ENCODE measurements around the gene SLC6A7. TPM values are rescaled to one million over a fixed set of nuclear protein-coding genes. Genes with fewer than 3 reads are reported as not detected.

Gene SLC6A7
- total RNA-seq, 1 experiment from 2014 or later = 0.04 TPM

- POLR2A ChIA-PET = interaction anchor here (0.7 kb wide), 1 partner anchor 19 kb away, joined by 5 read pairs; no protein-coding TSS in a partner anchor
- TF ChIP-seq ZNF423 (CRISPR knock-in tag; IDR thresholded peaks at IDR 0.05) (no peak), USF1 (CRISPR knock-in tag; IDR thresholded peaks at IDR 0.05) (no peak), ZNF396 (CRISPR knock-in tag; IDR thresholded peaks at IDR 0.05; ENCODE audit: borderline replicate concordance) (no peak), ZNF281 (CRISPR knock-in tag; IDR thresholded peaks at IDR 0.05) (no peak), IRF1 (CRISPR knock-in tag; IDR thresholded peaks at IDR 0.05) (no peak), ZMAT4 (CRISPR knock-in tag; IDR thresholded peaks at IDR 0.05) (no peak), JUN (CRISPR knock-in tag; IDR thresholded peaks at IDR 0.05) (no peak), NR1H2 (CRISPR knock-in tag; IDR thresholded peaks at IDR 0.05) (no peak), ETV6 (CRISPR knock-in tag; IDR thresholded peaks at IDR 0.05) (no peak), NFYB (CRISPR knock-in tag; conservative IDR thresholded peaks at IDR 0.05; ENCODE audit: low read depth) (no peak; the same call in 1 of the 2 replicates)
- H3K27me3 Mint-ChIP-seq (ENCODE audit: low read depth) = peaks cover 7% of the 10 kb centered on the region
- H3K4me1 Mint-ChIP-seq = peaks cover 26% of the 10 kb centered on the region
- peak; percentile 67 for DNase-seq (ENCODE audit: low spot score)
- H3K36me3 Mint-ChIP-seq = no peaks in the 10 kb centered on the region
- peak within 1 kb of the TSS; percentile 54; the same call in 1 of the 2 replicates for H3K27ac Mint-ChIP-seq
- H3K4me3 Mint-ChIP-seq = peak within 1 kb of the TSS; percentile 67
- CTCF ChIA-PET = interaction anchor here (0.6 to 2.3 kb wide), 12 partner anchors 10 to 195 kb away, joined by 3 to 8 read pairs (median 5); no protein-coding TSS in a partner anchor
- peak; percentile 69 for ATAC-seq
- no peaks in the 10 kb centered on the region for H3K9me3 Mint-ChIP-seq
Observed at GRCh38 chr5:150155258-150156026, 34.4 kb upstream of the SLC6A7 start, which contains the start of gene PDGFRB. PDGFRB (minus strand) TSS chr5:150155845; CDS start chr5:150137047, 18,798 bp downstream.

GRCh38 chr5:150156027-150156368 lies 33.9 kb upstream of the SLC6A7 start:
- Mint-ChIP-seq H3K4me3 (peak overlapping the region; percentile 67), H3K27ac (peak overlapping the region; percentile 54; the same call in 1 of the 2 replicates), H3K9me3 (no peaks in the 10 kb centered on the region), H3K4me1 (peaks cover 28% of the 10 kb centered on the region), H3K27me3 (ENCODE audit: low read depth) (peaks cover 10% of the 10 kb centered on the region), H3K36me3 (no peaks in the 10 kb centered on the region)
- CTCF ChIA-PET = interaction anchor here (0.6 to 3.9 kb wide), 9 partner anchors 11 to 194 kb away, joined by 4 to 20 read pairs (median 5); no protein-coding TSS in a partner anchor
- peak; percentile 44; the same call in 1 of the 2 replicates for TF ChIP-seq NFE2L1 (CRISPR knock-in tag; IDR thresholded peaks at IDR 0.05)
- no peak for TF ChIP-seq CTCF (IDR thresholded peaks at IDR 0.05)
- no peak for TF ChIP-seq GABPB1 (CRISPR knock-in tag; IDR thresholded peaks at IDR 0.05)
- 0 out of 2 replicates have a peak, but pooled peaks have one; percentile 41 for TF ChIP-seq ZNF512 (CRISPR knock-in tag; IDR thresholded peaks at IDR 0.05; ENCODE audit: borderline replicate concordance)
- TF ChIP-seq ZNF532 (CRISPR knock-in tag; IDR thresholded peaks at IDR 0.05; ENCODE audit: borderline replicate concordance) = no peak
- TF ChIP-seq ZBTB43 (CRISPR knock-in tag; IDR thresholded peaks at IDR 0.05) = 0 out of 2 replicates have a peak, but pooled peaks have one; percentile 31
- no peak for ATAC-seq
- no peak for DNase-seq (ENCODE audit: low spot score)
- POLR2A ChIA-PET = interaction anchor here (0.7 kb wide), 1 partner anchor 20 kb away, joined by 5 read pairs; no protein-coding TSS in a partner anchor

All from WTC11 (cell line).